Peyer's patch (tissue), 4 donors: ENCODE data around the gene SINHCAF.

Experiments used
- CTCF ChIP-seq, 6 experiments: fragments of 450-650 bp in 4 of 6; fragments of 200-600 bp in 2 of 6; sonication (generic) in 1 of 6; IDR thresholded peaks; one replicate each; pipeline ENCODE4 v1.5.1; 2017 to 2019; ENCODE audit warnings: antibody characterized with exemption in 6 of 6, mild to moderate bottlenecking in 3 of 6, moderate library complexity in 1 of 6
- POLR2A ChIP-seq, 2 donors: fragments of 450-650 bp; IDR thresholded peaks; one replicate each; pipeline ENCODE4 v1.5.1; 2017; ENCODE audit warnings: antibody characterized with exemption in 2 of 2, mild to moderate bottlenecking in 2 of 2, moderate library complexity in 2 of 2

GRCh38 chr12:31308116-31308515 is 17.8 kb downstream of the SINHCAF start:
- TF ChIP-seq CTCF (IDR thresholded peaks at IDR 0.05) (no peak), POLR2A (IDR thresholded peaks at IDR 0.05) (no peak)
